Testis (tissue), 3 donors: ENCODE measurements around the gene LTB4R. TPM values are rescaled to one million over a fixed set of nuclear protein-coding genes. Genes with fewer than 3 reads are reported as not detected.

Experiments used
- DNase-seq: peaks from one replicate; pipeline ENCODE4 v3.0.0-alpha.2; 2019
- H3K27ac ChIP-seq, 2 donors: fragments of 200-600 bp; sonication (generic); one replicate each; pipeline ENCODE4 v1.5.1; 2019
- H3K27me3 ChIP-seq: fragments of 200-600 bp; sonication (generic); one replicate; pipeline ENCODE4 v1.5.1; 2019
- H3K36me3 ChIP-seq: fragments of 200-600 bp; sonication (generic); one replicate; pipeline ENCODE4 v1.5.1; 2017; ENCODE audit warnings: low read depth; ENCODE audit errors: missing control alignments
- H3K4me1 ChIP-seq: fragments of 200-600 bp; sonication (generic); one replicate; pipeline ENCODE4 v1.5.1; 2019
- H3K4me3 ChIP-seq, 2 donors: fragments of 200-600 bp; sonication (generic); one replicate each; pipeline ENCODE4 v1.5.1; 2017 to 2019
- H3K9me3 ChIP-seq: fragments of 200-600 bp; sonication (generic); one replicate; pipeline ENCODE4 v1.5.1; 2017
- CTCF ChIP-seq, 3 experiments: fragments of 450-650 bp in 2 of 3; fragments of 200-600 bp in 1 of 3; sonication (generic) in 1 of 3; IDR thresholded peaks; one replicate each; pipeline ENCODE4 v1.5.1; 2016 to 2019; ENCODE audit warnings: antibody characterized with exemption in 3 of 3, mild to moderate bottlenecking in 2 of 3, moderate library complexity in 1 of 3
- POLR2A ChIP-seq: fragments of 450-650 bp; IDR thresholded peaks from one replicate; pipeline ENCODE4 v1.6.1; 2017; ENCODE audit warnings: antibody characterized with exemption, mild to moderate bottlenecking, moderate library complexity
- WGBS, 2 donors: methylation state at CpG; one replicate each; pipeline ENCODE4 v1.1.5; 2018; 5-methylcytosine and 5-hydroxymethylcytosine counted together
- intact Hi-C: fragments of 100-400 bp; cut with DNase I; formaldehyde crosslinking; loops from one replicate; pipeline ENCODE4 v1.15.1; 2023; ENCODE audit warnings: low total_unique reads
- polyA plus RNA-seq: library from polyadenylated mRNA; stranded (reverse); fragments of 350-450 nt; fragmentation: Illumina TruSeq; extraction: RNeasy Lipid Tissue Mini Kit (QIAGEN cat#74804); gene quantifications from one replicate; pipeline ENCODE4 v1.2.3, GENCODE V29; 2014; ENCODE audit warnings: low read depth, low replicate concordance; ENCODE audit not compliant: insufficient read depth
- total RNA-seq, 2 donors: library from RNA; depleted of rRNA; stranded (reverse); fragments of >200 nt; gene quantifications; one replicate each; pipeline ENCODE4 v1.2.3, GENCODE V29; 2016

Gene LTB4R
- total and polyA plus RNA-seq, 3 donors from 2014 or later = 5.5 to 10.9 (median 10.3) TPM

GRCh38 chr14:24307575-24308341, 3.5 kb upstream of the LTB4R start, which contains the start of gene CIDEB:
Gene CIDEB, minus strand, starts transcription at chr14:24307977. Its CDS starts 119 bp downstream, at chr14:24307858.
- H3K4me3 ChIP-seq = no peak within 1 kb of the TSS
- 61 to 63% methylated on average over 6 of the region's 6 CpGs for WGBS, 2 donors
- peaks cover 15% of the 10 kb centered on the region for H3K4me1 ChIP-seq
- H3K27me3 ChIP-seq = no peaks in the 10 kb centered on the region
- H3K27ac ChIP-seq = no peak within 1 kb of the TSS
- DNase-seq = peak; percentile 73
- H3K36me3 ChIP-seq = no peaks in the 10 kb centered on the region
- H3K9me3 ChIP-seq = no peaks in the 10 kb centered on the region
- intact Hi-C loops = no loop called here
- TF ChIP-seq CTCF (IDR thresholded peaks at IDR 0.05) (peak; percentile 61 to 91 (median 80)), POLR2A (no peak)

DNA sequence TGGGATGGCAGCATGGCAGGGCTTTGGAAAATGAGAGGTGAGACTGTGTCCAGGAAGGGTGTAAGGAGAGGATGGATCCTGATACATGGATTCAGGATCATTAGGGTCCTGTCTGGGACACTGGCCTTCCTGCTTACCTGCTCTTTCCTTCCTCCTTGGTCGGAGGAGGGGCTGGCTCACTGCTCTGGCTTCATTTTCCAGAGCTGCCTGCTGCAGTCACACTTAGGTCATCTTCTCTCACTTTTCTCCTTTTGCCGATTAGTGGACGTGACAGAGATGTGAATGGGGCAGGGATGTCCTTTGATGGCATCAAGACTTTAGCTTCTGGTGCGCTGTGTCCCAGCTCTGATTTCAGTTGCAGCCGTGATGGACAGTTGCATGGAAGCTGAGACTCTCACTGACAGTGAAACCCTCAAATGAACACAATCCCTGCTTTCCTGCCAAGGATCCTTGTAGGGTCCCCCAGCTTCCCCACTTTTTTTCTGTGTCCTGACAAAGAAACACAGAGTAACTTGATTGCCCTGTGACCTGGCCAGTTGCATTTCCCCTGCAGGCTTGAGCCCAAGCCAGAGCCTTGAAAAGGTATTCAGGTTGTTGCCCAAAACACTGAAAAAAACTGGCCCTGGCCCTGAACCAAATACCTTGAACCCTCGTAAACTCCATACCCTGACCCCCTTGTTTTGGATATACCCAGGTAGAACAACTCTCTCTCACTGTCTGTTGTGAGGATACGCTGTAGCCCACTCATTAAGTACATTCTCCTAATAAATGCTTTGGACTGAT, 2.8 kb upstream of the LTB4R start:
- no peak overlapping the region for H3K27ac ChIP-seq
- no peaks in the 10 kb centered on the region for H3K27me3 ChIP-seq
- no peaks in the 10 kb centered on the region for H3K36me3 ChIP-seq
- H3K4me3 ChIP-seq = no peak overlapping the region
- TF ChIP-seq POLR2A = no peak
- no peak for TF ChIP-seq CTCF (IDR thresholded peaks at IDR 0.05)
- WGBS, 2 donors = 86 to 88% methylated on average over 7 of the region's 7 CpGs
- intact Hi-C loops = no loop called here
- H3K4me1 ChIP-seq = peaks cover 15% of the 10 kb centered on the region
- no peak for DNase-seq
- H3K9me3 ChIP-seq = no peaks in the 10 kb centered on the region

- Histone ChIP-seq H3K4me1 (peaks cover 15% of the 10 kb centered on the region), H3K9me3 (no peaks in the 10 kb centered on the region), H3K27ac (peak within 1 kb of the TSS; percentile 57 to 80), H3K36me3 (no peaks in the 10 kb centered on the region), H3K4me3 (peak within 1 kb of the TSS; percentile 55 to 65), H3K27me3 (no peaks in the 10 kb centered on the region)
- TF ChIP-seq POLR2A = no peak
- TF ChIP-seq CTCF (IDR thresholded peaks at IDR 0.05) = no peak
- DNase-seq = no peak
- 82 to 84% methylated on average over 5 of the region's 5 CpGs for whole genome bisulfite sequencing, 2 donors
- intact Hi-C loops = no loop called here
Measured at GRCh38 chr14:24309538-24310264, 1.6 kb upstream of the LTB4R start, which contains the start of gene LTB4R2. Gene LTB4R2, plus strand, starts transcription at chr14:24310140. Its CDS starts 525 bp downstream, at chr14:24310665.

- H3K9me3 ChIP-seq = no peaks in the 10 kb centered on the region
- no peaks in the 10 kb centered on the region for H3K27me3 ChIP-seq
- peak overlapping the region in 1 of 2 donors; percentile 80 for H3K27ac ChIP-seq
- H3K36me3 ChIP-seq = no peaks in the 10 kb centered on the region
- TF ChIP-seq CTCF (IDR thresholded peaks at IDR 0.05) (no peak), POLR2A (no peak)
- 50 to 53% methylated on average over 3 to 5 of the region's 5 CpGs for WGBS, 2 donors
- no peak for DNase-seq
- intact Hi-C loops = no loop called here
- H3K4me3 ChIP-seq = peak overlapping the region; percentile 55 to 65
- H3K4me1 ChIP-seq = peaks cover 15% of the 10 kb centered on the region
Measured at GRCh38 chr14:24310265-24310645, 1.0 kb upstream of the LTB4R start.
